ENCODE measurements around the gene NDOR1. TPM values are rescaled to one million over a fixed set of nuclear protein-coding genes. Genes with fewer than 3 reads are reported as not detected.

NDOR1 gene
- total RNA-seq, 1 experiment from 2014 or later = 7.8 TPM

DNA sequence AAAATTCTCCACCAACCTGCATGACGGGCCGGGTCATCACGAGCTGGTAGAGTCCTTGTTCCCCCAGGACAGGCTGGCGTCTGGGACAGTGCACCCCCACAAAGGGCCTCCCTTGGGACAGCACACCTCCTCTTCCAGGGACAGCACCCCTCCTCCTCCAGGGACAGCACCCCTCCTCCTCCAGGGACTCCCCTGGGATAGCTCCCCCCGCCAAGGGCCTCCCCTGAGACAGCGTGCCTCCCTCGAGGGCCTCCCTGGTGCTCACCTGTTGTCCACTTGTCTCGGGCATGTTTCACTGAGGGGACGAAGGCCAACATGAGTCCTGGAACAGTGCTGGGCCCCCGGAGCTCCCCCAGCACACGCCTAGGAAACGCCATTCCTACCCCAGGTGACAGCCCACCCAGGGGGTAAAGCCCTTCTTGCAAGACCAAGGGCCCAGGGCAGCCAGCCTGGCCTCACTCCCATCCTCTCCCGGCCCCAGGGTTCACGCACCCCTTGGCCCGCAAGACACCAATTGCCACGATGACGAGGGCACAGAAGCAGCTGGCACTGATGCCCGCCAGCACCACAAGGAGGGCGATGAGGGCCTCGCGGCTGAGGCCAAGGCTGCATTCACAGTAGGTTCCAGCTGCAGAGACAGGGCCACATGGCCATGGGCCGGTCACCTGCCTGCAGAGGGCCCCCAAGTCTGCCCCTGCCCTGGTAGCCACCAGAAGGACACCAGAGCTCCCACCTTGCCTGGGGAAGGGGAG lies 34.2 kb upstream of the NDOR1 start:
- H3K36me3 ChIP-seq (ENCODE audit: insufficient read depth, low read length) = no peaks in the 10 kb centered on the region
- H3K4me1 ChIP-seq (ENCODE audit: low read length) = peaks cover 39% of the 10 kb centered on the region
- no peak overlapping the region for H3K27ac ChIP-seq (ENCODE audit: low read length)
- H3K79me2 ChIP-seq (ENCODE audit: low read length) = no peaks in the 10 kb centered on the region
- no peak for DNase-seq
- H4K20me1 ChIP-seq (ENCODE audit: insufficient read depth, low read depth, low read length) = peaks cover 22% of the 10 kb centered on the region; the same call in 1 of the 2 replicates
- no peak overlapping the region for H2AFZ ChIP-seq (ENCODE audit: low read length)
- no peaks in the 10 kb centered on the region for H3K9me2 ChIP-seq (replicated peaks; ENCODE audit: insufficient read depth, low read length)
- no peak overlapping the region for H3K4me2 ChIP-seq (ENCODE audit: low read depth, low read length, poor library complexity, severe bottlenecking)
- no peak overlapping the region for H3K4me3 ChIP-seq (ENCODE audit: low read length)
- H3K9me3 ChIP-seq (ENCODE audit: low read length) = no peaks in the 10 kb centered on the region
- no peak overlapping the region for H3K9ac ChIP-seq (ENCODE audit: low read length)
- H3K27me3 ChIP-seq (ENCODE audit: low read length) = no peaks in the 10 kb centered on the region

DNA sequence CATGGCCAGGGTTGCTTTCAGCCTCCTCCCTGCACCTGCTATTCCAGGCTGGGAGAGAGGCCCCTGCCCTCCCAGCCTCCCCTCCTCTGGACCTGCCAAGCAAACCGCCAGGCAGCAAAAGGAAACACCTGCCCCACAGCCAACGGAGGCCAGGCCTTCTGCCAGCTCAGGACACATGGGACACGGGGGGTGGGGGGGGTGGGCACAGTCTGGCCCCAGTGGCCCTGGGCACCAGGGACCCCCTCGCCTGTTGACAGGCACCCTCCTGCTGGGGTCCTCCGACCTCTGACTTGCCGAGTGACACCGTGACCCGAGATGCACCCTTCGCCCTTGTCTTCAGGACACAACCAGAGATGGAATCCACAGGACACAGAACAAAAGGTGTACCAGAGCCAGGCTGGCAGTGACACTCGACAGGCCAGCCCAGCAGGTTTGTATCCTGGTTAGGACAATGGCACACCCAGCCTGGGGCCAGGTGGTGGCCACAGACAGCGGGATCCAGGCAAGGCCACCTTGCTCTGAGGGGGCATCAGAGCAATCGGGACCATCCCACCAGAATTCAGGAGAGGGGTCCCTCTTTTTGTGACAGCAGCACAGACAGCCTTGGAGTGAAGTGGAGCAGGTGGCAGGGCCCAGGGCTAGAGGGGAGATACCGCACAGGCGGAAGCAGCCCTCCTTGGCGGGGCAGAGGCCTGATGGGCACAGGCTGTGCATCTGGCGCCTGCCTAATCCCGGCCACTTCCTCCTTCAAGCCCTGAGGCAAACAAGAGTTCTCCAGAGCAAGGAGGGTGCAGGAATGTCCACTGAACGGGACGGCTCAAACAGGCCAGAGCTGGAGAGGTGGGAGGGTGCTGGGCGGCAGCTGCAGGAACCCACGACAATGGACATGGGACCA lies 32.4 kb upstream of the NDOR1 start:
- H3K36me3 ChIP-seq (ENCODE audit: insufficient read depth, low read length) = no peaks in the 10 kb centered on the region
- H4K20me1 ChIP-seq (ENCODE audit: insufficient read depth, low read depth, low read length) = peaks cover 22% of the 10 kb centered on the region; the same call in 1 of the 2 replicates
- no peak overlapping the region for H3K27ac ChIP-seq (ENCODE audit: low read length)
- H3K4me2 ChIP-seq (ENCODE audit: low read depth, low read length, poor library complexity, severe bottlenecking) = no peak overlapping the region
- H3K79me2 ChIP-seq (ENCODE audit: low read length) = no peaks in the 10 kb centered on the region
- DNase-seq = no peak
- no peak overlapping the region for H3K9ac ChIP-seq (ENCODE audit: low read length)
- no peaks in the 10 kb centered on the region for H3K9me3 ChIP-seq (ENCODE audit: low read length)
- H3K9me2 ChIP-seq (replicated peaks; ENCODE audit: insufficient read depth, low read length) = no peaks in the 10 kb centered on the region
- no peak overlapping the region for H2AFZ ChIP-seq (ENCODE audit: low read length)
- H3K27me3 ChIP-seq (ENCODE audit: low read length) = no peaks in the 10 kb centered on the region
- H3K4me1 ChIP-seq (ENCODE audit: low read length) = peaks cover 39% of the 10 kb centered on the region
- H3K4me3 ChIP-seq (ENCODE audit: low read length) = no peak overlapping the region

DNA sequence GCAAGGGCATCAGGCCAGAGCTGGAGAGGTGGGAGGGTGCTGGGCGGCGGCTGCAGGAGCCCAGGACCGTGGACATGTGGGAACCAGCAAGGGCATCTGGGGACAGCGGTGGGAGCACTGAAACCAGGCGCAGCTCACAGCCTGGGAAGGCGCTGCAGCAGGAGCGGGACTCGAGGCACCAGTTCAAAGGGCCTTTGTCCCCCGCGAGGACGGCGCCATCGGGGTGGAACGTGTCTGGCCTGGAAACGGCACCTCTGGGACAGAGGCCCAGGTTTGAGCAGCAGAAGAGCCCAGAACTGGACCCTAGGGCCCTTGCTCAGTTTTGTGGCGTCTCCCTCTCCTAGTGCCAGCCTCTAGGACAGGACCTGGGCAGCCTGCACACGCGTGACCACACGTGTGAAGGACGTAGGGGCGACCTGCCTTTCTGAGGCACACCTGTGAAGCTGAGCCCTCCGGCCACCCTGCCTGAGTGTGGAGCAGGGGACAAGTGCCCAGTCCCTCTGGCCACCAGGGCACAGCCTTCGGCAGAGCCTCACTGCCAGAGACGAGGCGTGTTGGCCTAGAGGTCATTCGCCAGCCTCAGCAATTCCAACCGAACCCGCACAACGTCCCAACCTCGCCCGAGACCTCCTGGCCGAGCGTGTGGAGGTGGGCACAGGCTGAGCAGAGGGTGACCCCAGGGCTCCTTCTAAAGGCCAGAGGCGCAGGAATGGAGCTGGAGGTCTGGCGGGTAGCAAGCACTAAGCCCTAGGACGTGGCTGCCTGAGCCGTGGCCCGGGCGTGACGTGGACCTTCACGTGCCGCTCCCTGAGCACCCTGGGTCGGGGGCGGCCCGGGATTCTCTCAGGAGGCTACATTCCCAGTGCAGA lies 31.5 kb upstream of the NDOR1 start:
- DNase-seq = no peak
- Histone ChIP-seq H3K27me3 (ENCODE audit: low read length) (no peaks in the 10 kb centered on the region), H3K4me2 (ENCODE audit: low read depth, low read length, poor library complexity, severe bottlenecking) (no peak overlapping the region), H3K9me3 (ENCODE audit: low read length) (no peaks in the 10 kb centered on the region), H3K9ac (ENCODE audit: low read length) (no peak overlapping the region), H3K4me3 (ENCODE audit: low read length) (no peak overlapping the region), H3K27ac (ENCODE audit: low read length) (no peak overlapping the region), H4K20me1 (ENCODE audit: insufficient read depth, low read depth, low read length) (peaks cover 22% of the 10 kb centered on the region; the same call in 1 of the 2 replicates), H3K36me3 (ENCODE audit: insufficient read depth, low read length) (no peaks in the 10 kb centered on the region), H3K4me1 (ENCODE audit: low read length) (peaks cover 34% of the 10 kb centered on the region), H2AFZ (ENCODE audit: low read length) (no peak overlapping the region), H3K9me2 (replicated peaks; ENCODE audit: insufficient read depth, low read length) (no peaks in the 10 kb centered on the region), H3K79me2 (ENCODE audit: low read length) (no peaks in the 10 kb centered on the region)

DNA sequence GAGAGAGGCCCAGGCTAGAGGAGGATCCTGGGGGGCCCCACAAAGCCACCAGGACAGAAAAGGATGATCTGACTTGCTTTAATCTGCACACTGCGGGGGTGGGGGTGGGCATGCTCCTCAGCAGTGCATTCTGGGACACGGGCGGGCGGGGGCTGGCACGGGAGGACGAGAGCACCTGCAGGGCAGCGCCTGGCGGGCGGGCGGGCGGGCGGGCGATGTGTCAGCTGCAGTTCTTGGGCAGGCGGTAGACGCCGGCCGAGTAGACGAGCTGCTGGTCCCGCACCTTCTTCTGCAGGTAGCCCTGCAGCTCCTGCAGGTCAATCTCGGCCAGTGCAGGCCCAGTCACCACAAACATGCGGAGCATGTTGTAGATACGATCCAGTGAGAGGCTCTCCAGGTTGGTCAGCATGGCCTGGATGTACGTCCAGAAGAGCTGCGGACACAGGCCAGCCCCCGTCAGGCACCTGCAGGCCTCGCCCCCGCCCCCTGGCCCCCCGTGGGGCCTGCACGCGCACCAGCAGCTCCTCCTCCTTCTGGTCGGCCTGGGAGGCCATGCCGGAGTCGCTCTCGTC lies 30.7 kb upstream of the NDOR1 start:
- H3K9ac ChIP-seq (ENCODE audit: low read length) = no peak overlapping the region
- H3K4me1 ChIP-seq (ENCODE audit: low read length) = peaks cover 27% of the 10 kb centered on the region
- no peaks in the 10 kb centered on the region for H3K9me2 ChIP-seq (replicated peaks; ENCODE audit: insufficient read depth, low read length)
- H3K27me3 ChIP-seq (ENCODE audit: low read length) = no peaks in the 10 kb centered on the region
- H2AFZ ChIP-seq (ENCODE audit: low read length) = no peak overlapping the region
- H3K36me3 ChIP-seq (ENCODE audit: insufficient read depth, low read length) = no peaks in the 10 kb centered on the region
- no peak overlapping the region for H3K4me3 ChIP-seq (ENCODE audit: low read length)
- H3K27ac ChIP-seq (ENCODE audit: low read length) = no peak overlapping the region
- H3K4me2 ChIP-seq (ENCODE audit: low read depth, low read length, poor library complexity, severe bottlenecking) = no peak overlapping the region
- H3K9me3 ChIP-seq (ENCODE audit: low read length) = no peaks in the 10 kb centered on the region
- peaks cover 22% of the 10 kb centered on the region; the same call in 1 of the 2 replicates for H4K20me1 ChIP-seq (ENCODE audit: insufficient read depth, low read depth, low read length)
- no peaks in the 10 kb centered on the region for H3K79me2 ChIP-seq (ENCODE audit: low read length)
- DNase-seq = peak; percentile 77

DNA sequence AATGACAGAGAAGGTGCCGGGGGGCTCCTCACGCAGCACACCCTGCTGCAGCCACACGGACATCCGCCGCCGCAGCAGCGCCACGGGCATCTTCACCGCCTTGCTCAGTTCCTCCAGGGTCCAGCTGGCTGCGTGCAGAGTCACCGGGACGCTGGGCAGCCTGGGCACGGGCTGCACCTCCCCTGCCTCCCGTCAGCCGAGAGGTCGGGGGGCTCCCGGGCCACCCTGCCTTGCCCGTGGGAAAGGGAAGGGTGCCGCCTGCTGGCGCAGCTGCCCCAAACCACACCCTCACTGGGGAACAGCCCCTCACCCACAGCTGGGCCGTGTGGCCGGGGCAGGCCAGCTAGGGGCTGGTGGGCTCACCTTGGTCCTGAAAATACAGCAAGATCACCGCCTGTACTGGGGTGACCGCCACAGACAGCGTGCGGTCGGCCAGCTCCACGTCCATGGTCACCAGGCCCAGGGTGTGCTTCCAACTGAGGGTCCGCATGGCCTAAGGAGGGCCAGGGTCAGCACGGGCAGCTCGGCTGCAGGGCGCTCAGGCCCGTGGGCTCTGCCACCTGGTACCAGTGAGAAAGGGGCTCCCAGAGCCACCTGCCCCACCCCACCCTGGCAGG lies 30.0 kb upstream of the NDOR1 start:
- no peaks in the 10 kb centered on the region for H3K36me3 ChIP-seq (ENCODE audit: insufficient read depth, low read length)
- H4K20me1 ChIP-seq (ENCODE audit: insufficient read depth, low read depth, low read length) = peaks cover 18% of the 10 kb centered on the region; the same call in 1 of the 2 replicates
- no peaks in the 10 kb centered on the region for H3K27me3 ChIP-seq (ENCODE audit: low read length)
- no peaks in the 10 kb centered on the region for H3K9me2 ChIP-seq (replicated peaks; ENCODE audit: insufficient read depth, low read length)
- no peaks in the 10 kb centered on the region for H3K79me2 ChIP-seq (ENCODE audit: low read length)
- no peak overlapping the region for H2AFZ ChIP-seq (ENCODE audit: low read length)
- no peak overlapping the region for H3K4me2 ChIP-seq (ENCODE audit: low read depth, low read length, poor library complexity, severe bottlenecking)
- peaks cover 20% of the 10 kb centered on the region for H3K4me1 ChIP-seq (ENCODE audit: low read length)
- H3K4me3 ChIP-seq (ENCODE audit: low read length) = no peak overlapping the region
- H3K27ac ChIP-seq (ENCODE audit: low read length) = no peak overlapping the region
- no peaks in the 10 kb centered on the region for H3K9me3 ChIP-seq (ENCODE audit: low read length)
- no peak overlapping the region for H3K9ac ChIP-seq (ENCODE audit: low read length)
- DNase-seq = peak; percentile 64

DNA sequence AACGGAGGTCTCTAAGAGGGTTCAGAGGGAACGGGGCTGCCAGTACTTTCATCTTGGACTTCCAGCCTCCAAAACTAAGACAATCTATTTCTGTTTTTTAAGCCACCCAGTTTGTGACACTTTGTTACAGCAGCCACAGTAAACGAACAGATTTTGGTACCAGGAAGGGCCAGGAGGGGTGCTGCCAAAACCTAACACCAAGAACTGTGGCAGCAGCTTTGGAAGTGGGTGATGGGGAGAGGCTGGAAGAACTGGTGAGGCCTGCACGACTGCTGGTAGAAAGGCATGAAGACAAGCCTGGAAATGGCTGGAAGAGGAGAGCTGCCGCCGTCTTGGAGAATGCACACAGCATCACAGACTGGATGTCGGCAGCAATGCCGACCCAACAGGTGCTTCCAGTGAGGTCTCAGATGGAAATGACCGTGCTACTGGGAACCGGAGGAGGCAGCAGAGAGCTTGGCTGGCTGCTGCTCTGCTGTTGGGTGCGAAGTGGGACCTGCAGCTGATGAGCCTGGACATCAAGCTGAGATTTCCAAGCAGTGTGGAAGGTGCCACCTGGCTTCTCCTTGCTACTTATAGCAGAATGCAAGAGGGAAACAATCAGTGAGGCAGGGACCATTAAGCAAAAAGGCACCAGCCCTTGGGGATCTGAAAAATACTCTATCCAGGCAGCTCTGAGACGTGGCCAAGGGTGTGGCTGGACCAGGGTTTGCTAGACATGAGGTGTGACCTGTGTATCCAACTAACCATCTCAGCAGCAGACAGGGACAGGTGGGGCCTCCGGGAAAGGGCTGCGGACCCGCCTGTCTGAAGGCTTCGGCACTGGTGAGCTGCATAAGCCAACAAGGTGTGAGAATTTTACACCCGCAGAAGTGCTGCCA lies 29.0 kb upstream of the NDOR1 start:
- peak; percentile 86 for DNase-seq
- no peaks in the 10 kb centered on the region for H3K36me3 ChIP-seq (ENCODE audit: insufficient read depth, low read length)
- no peaks in the 10 kb centered on the region for H3K9me3 ChIP-seq (ENCODE audit: low read length)
- H3K9ac ChIP-seq (ENCODE audit: low read length) = no peak overlapping the region
- no peak overlapping the region for H3K4me2 ChIP-seq (ENCODE audit: low read depth, low read length, poor library complexity, severe bottlenecking)
- no peaks in the 10 kb centered on the region for H3K27me3 ChIP-seq (ENCODE audit: low read length)
- H4K20me1 ChIP-seq (ENCODE audit: insufficient read depth, low read depth, low read length) = peaks cover 15% of the 10 kb centered on the region; the same call in 1 of the 2 replicates
- peaks cover 10% of the 10 kb centered on the region for H3K4me1 ChIP-seq (ENCODE audit: low read length)
- H3K27ac ChIP-seq (ENCODE audit: low read length) = no peak overlapping the region
- no peak overlapping the region for H3K4me3 ChIP-seq (ENCODE audit: low read length)
- H2AFZ ChIP-seq (ENCODE audit: low read length) = no peak overlapping the region
- H3K79me2 ChIP-seq (ENCODE audit: low read length) = no peaks in the 10 kb centered on the region
- no peaks in the 10 kb centered on the region for H3K9me2 ChIP-seq (replicated peaks; ENCODE audit: insufficient read depth, low read length)

All from Karpas-422 (cell line).